CD4-positive, alpha-beta T cell treated with Interleukin-15 for 1 hour (primary cell): ENCODE results near the gene DZIP1L.

Experiments used
- DNase-seq: peaks from one replicate; pipeline ENCODE4 v3.0.0-alpha.2; 2020

DZIP1L gene

GRCh38 chr3:138068046-138068445 lies 47.4 kb downstream of the DZIP1L start:
- no peak for DNase-seq

DNA sequence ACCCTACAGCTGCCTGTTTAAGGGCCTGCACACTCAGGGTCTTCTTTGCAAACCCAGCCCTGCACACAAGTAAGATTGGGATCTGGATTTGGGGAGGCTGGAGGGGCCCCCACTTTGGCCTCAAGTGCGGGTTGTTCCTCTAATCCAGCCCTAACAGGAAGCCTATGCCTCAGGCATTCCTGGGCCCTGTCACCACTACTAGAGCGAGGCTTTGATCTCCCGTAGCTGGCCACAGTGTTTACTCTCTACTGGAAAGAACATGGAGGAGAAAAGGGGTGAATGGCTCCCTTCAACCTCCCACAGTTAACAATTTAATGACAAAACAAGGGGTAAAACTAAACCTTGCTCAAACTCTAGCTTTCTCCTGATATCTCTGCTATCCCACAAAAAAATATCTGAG lies 48.4 kb downstream of the DZIP1L start:
- no peak for DNase-seq

DNA sequence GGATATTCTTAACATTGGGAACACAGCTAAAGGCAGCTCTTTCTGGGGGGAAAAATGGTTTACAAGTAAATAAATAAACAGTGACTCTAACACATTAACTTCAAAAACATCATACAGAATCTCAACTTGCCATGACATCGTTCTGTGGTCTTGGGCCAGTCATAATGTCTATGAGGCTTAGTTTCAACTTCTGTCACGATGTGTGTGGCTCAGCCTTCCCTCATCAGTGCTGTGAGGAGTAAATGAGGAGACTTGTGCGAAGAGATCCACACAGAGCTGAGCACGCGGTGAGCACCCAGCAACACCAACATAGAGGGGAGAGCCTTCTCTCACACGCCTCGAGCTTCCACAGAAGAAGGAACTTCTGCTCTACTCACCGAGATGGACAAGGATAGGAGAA lies 49.0 kb downstream of the DZIP1L start:
- DNase-seq: no peak

GRCh38 chr3:138065949-138066348 lies 49.5 kb downstream of the DZIP1L start:
- no peak for DNase-seq

DNA sequence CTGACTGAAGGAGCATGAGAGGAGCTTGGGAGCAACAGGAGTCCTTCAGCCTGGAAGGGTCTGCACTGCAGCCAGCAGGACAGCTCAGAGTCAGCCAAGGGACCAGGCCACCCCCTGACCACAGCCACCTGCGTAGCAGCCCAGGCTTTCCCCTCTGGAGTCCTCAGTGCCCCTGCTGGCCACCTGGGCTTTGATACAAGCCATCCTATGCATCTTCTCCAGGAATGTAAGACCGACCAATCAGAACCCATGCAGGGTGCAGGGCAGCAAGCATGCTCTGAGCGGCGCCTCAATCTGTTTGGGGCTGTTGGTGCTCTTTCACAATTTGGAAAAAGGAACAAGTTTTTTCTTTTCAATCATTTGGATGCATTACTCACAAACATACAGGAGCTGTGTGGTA lies 52.0 kb downstream of the DZIP1L start:
- no peak for DNase-seq

- no peak for DNase-seq
Measured at GRCh38 chr3:138062626-138063025, 52.8 kb downstream of the DZIP1L start.

- no peak for DNase-seq
Measured at GRCh38 chr3:138062037-138062436, 53.4 kb downstream of the DZIP1L start.

GRCh38 chr3:138060792-138061191 lies 54.6 kb downstream of the DZIP1L start:
- no peak for DNase-seq

- no peak for DNase-seq
Measured at GRCh38 chr3:138059261-138059660, 56.1 kb downstream of the DZIP1L start.

DNA sequence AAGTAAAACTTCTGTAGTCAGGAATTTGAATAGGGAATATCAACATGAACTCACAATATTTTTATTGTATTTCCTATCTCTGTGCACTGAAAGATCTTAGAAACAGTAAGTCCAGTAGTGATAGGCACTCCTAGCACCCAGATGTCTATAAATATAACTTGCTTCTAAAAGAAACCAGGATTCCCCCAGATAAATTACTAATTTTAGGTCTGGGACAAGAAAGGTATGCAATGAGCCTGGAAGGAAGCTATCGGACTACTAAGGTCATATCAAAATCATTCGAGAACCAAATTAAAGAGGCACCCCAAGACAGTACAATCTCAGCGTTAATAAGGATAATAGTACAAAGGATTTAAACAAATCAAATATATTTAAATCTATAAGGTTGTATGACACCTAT lies 58.0 kb downstream of the DZIP1L start:
- no peak for DNase-seq

GRCh38 chr3:138054057-138054456 lies 61.4 kb downstream of the DZIP1L start:
- DNase-seq: no peak

- DNase-seq: no peak
Measured at GRCh38 chr3:138051947-138052802, 63.2 kb downstream of the DZIP1L start.

GRCh38 chr3:138049157-138049919 lies 66.1 kb downstream of the DZIP1L start:
- no peak for DNase-seq

GRCh38 chr3:138047596-138048158 lies 67.7 kb downstream of the DZIP1L start:
- DNase-seq: no peak

DNA sequence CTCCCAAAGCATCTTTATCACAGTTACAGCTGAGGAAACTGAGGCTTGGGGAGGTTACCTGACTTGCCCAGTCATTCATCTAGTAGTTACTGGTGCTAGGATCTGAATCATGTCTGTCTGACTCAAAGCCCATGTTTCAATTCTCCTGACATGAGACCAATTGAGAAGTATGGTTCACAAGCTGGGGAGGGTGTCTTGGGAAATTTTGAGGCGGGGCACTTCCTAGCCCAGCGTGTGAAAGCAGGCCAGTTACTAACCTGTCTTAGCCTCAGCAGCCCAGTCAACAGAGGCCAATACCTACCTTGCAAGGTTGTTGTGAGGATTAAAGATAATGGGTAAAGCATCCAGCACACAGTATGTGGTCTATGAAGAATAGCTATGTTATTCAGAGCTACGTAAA lies 68.5 kb downstream of the DZIP1L start:
- DNase-seq: no peak

DNA sequence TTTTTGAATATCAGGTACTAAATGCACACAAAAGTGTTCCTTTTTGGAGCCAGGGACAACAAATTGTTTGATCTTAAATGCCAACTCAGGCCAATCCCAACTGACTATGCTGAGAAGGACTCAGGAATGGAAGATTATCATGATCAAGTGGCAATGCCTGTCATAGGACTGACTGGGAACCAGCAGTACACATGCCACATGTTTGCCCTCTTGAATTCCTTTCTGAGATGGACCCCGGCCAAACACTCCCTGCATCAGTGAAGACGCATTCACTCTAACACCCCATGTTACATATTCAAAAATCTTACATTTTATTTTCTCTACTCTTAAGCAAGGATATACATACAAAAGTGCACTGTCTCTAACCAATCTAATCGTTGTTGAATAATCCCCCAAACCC lies 69.3 kb downstream of the DZIP1L start:
- DNase-seq: no peak

GRCh38 chr3:138043266-138044029 lies 72.0 kb downstream of the DZIP1L start:
- no peak for DNase-seq

- DNase-seq: no peak
Measured at GRCh38 chr3:138042043-138042442, 73.4 kb downstream of the DZIP1L start.

- no peak for DNase-seq
Measured at GRCh38 chr3:138038725-138039462, 76.5 kb downstream of the DZIP1L start.

GRCh38 chr3:138036572-138036971 lies 78.8 kb downstream of the DZIP1L start:
- DNase-seq: no peak

GRCh38 chr3:138034918-138035317 lies 80.5 kb downstream of the DZIP1L start:
- DNase-seq: no peak

GRCh38 chr3:138033202-138033691 lies 82.2 kb downstream of the DZIP1L start:
- DNase-seq: no peak
